Activated CD8-positive, alpha-beta memory T cell treated with anti-CD3 and anti-CD28 coated beads for 36 hours (primary cell): ENCODE results near the gene RAD51AP2. TPM values are rescaled to one million over a fixed set of nuclear protein-coding genes. Genes with fewer than 3 reads are reported as not detected.

Experiments
- CTCF ChIA-PET: fragments of 350-600 bp; sonication (Branson Sonifier 250); formaldehyde crosslinking; loops from one replicate; lab custom pipeline; 2021; ENCODE audit warnings: antibody characterized with exemption; lab: Charles Lee
- POLR2A ChIA-PET: fragments of 350-600 bp; sonication (Branson Sonifier 250); formaldehyde crosslinking; loops from one replicate; lab custom pipeline; 2021; ENCODE audit warnings: antibody characterized with exemption; lab: Charles Lee
- total RNA-seq, 2 experiments: library from RNA; stranded (reverse); gene quantifications; one replicate each; pipeline ENCODE4 v1.2.3, GENCODE V29; 2021

RAD51AP2 gene
- total RNA-seq, 2 experiments from 2014 or later, result not detected

DNA sequence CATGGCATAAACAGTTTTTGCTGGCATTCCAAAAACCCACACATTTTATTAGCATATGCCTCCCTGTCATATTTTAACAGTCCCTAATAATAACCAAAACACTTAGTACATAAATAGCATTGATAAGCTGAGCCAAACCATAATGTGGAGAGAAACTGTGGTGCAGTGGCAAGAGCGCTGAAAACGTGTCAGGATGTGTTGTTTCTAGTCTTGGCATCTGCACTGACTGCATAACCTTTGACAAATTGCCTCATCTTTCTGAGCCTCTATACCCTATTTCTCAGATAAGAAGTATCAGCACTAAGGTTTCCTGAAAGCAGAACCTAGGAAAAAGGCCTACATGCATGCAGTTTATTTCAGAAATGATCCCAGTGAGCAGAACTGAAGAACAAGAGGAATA, 41.4 kb downstream of the RAD51AP2 start:
- ChIA-PET CTCF (no interaction called here), POLR2A (no interaction called here)

DNA sequence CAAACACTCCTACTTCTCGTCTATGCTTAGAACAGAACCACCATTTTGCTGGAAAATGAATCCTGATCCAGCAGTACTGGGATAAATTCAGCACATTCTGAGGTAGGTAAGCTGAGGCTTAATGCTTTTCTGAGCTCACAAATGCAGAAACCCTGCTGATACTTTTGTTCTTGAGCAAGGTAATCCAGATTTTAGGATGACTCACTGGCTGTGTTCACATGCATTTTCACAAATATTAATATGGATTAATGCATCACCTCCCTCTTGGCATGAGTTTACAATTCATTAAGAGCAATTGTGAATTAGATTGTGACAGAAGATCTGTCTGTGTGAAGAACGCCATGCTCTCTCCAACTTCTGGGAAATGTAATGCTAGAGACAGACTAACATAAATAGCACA, 42.2 kb downstream of the RAD51AP2 start:
- ChIA-PET POLR2A (no interaction called here), CTCF (no interaction called here)

DNA sequence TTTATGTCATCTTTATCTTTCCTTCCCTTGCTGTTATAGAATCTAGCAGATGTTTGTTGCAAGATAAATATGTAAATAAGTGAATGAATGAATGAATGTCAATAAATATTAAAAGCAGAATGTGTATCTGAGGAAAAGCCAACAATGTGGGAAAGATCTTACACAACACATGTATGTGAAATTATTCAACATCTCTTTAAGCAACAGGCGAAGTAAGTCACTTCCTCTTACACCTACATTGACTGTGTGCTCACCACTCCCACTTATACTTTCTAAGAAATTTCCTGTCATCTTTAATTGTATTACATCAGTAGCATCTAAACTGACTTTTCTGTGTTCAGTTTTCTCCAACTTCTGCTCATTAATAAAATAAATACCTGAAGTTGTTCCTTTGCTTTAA, 43.0 kb downstream of the RAD51AP2 start:
- POLR2A ChIA-PET, result no interaction called here
- CTCF ChIA-PET, result no interaction called here

DNA sequence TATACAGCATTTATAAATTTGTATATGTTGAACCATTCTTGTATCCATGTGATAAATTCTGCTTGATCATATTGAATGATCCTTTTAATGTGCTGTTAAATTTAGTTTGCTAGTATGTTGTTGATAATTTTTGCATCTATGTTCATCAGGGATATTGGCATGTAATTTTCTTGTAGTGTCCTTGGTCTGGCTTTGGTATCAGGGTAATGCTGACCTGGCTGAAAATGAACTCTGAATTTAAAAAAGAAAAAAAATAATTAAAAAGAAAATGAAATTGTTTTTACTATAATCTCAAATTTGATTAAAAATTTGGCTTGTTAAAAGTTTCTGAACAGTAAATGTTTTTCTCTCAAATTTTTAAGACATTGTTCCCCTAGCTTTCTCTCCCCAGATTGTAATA, 46.3 kb downstream of the RAD51AP2 start:
- ChIA-PET POLR2A (no interaction called here), CTCF (no interaction called here)

DNA sequence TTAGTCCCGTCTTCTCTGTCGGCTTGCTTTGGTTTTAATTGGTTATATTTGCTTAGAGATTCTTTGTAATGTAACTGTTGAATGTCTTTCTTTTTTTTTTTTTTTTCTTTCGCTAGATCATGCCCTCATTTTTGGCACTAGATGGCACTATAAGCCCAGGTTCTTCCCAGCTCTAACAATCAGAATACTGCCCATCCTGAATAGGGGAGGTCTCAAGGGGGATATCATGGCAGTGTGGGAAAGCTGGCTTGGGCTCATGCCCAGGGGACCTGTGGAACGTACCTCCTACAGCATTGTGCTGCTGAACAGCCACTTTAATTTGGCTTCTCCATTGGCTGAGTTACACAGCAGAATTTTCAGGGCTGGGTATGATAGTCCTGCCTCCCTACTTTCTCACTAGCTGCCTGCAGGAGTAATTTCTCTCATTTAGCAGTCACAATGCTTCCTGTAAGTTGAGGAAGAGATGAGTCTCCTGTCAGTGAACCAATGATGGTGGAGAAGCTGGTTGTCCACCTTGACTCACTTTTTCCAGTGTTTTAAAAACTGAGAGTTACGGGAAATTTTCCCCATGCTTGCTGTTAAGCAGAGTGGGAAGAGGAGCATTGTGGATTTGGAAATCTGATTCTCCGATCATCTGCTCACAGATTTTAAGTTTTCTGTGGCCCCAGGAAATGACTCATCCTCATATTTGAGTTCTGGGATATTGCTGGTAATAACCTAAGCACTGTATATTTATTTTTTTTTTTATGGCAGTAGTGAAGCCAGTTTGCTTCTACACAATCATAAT, 47.2 kb downstream of the RAD51AP2 start:
- POLR2A ChIA-PET, result no interaction called here
- CTCF ChIA-PET, result interaction anchor here (0.7 kb wide), 1 partner anchor 14 kb away, joined by 3 read pairs; no protein-coding TSS in a partner anchor

DNA sequence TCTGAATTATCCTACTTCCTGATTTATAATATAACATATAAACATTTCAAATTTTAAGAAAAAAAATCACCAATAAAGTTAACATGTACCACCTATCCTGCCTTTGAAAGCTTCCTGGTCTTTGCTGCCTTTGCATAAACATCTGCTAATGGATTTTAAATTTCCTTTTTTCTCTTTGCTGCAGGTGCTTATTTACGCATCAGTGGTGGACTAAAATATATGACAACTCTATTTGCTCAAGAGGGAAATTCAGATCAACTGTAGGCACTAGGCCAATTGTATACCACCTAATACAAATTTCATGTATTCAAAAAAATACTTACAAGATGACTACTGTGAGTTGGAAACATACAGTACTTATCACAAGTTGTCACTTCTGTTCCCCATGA, 57.2 kb downstream of the RAD51AP2 start:
- ChIA-PET POLR2A (no interaction called here), CTCF (no interaction called here)

Other genes starting within 250 kb of the RAD51AP2 start
- not detected for gene VSNL1, start 22.3 kb upstream of the RAD51AP2 start, total RNA-seq
- gene SMC6, start 235.4 kb upstream of the RAD51AP2 start, total RNA-seq, result 10 to 100 TPM; 22.4 to 25.8 TPM
- 10 to 100 TPM; 28.2 to 29.2 TPM for gene GEN1, start 235.7 kb upstream of the RAD51AP2 start, total RNA-seq